GM12878 (cell line): ENCODE data around the gene MAN2A1.

Source experiments
- CREB1 ChIP-seq: IDR thresholded peaks from 2 replicates; pipeline ENCODE4 v1.6.1; 2012; ENCODE audit warnings: low read depth, mild to moderate bottlenecking, inconsistent platforms
- PAX5 ChIP-seq: IDR thresholded peaks from 2 replicates; pipeline ENCODE4 v1.6.1; 2011; ENCODE audit warnings: low read depth, low read length, borderline replicate concordance
- RFX5 ChIP-seq: IDR thresholded peaks from 2 replicates; pipeline ENCODE4 v1.6.1; 2011; ENCODE audit warnings: low read depth, low read length, improper control_type of control experiment
- ZNF274 ChIP-seq: IDR thresholded peaks from one replicate; pipeline ENCODE4 v1.8.0; 2011; ENCODE audit not compliant: insufficient read length, insufficient read depth
- TF ChIP-seq, protein P1 (sequence below), 3 experiments: IDR thresholded peaks in 2 of 3; conservative IDR thresholded peaks in 1 of 3; 2 replicates each; pipeline ENCODE4 v1.5.1; 2011; ENCODE audit warnings: low read depth in 3 of 3, low read length in 3 of 3, mild to moderate bottlenecking in 3 of 3, control low read depth in 2 of 3, moderate library complexity in 2 of 3, inconsistent platforms in 1 of 3, mixed read lengths in 1 of 3; ENCODE audit not compliant: control insufficient read depth in 2 of 3, insufficient read depth in 1 of 3; ENCODE audit errors: extremely low read depth in 1 of 3
- TF ChIP-seq, protein P2 (sequence below): fragments of 450-650 bp; IDR thresholded peaks from 2 replicates; pipeline ENCODE4 v1.6.1; 2017; ENCODE audit warnings: antibody characterized with exemption, mild to moderate bottlenecking, moderate library complexity

DNA sequence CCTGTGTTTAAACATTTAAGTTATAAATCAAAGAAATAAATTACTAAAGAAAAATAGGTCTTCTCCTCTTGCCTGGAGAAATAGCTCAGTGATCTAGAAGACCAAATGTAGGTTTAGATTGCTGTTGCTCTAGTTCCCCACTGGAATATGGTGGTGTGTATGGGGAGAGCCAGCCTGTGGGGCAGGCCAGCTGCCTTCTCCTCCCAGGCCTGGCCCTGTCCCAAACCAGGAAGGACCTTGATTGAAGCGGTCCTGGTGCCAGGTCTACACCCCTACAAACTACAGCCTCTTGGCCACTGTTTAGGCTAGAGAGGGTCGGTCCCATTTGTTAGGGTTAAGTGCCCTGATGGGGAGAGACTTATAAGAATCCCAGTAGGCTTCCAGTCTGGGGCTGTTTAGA is 35.4 kb downstream of the MAN2A1 start:
- no peak for TF ChIP-seq ZNF274
- TF ChIP-seq, protein P1, sequence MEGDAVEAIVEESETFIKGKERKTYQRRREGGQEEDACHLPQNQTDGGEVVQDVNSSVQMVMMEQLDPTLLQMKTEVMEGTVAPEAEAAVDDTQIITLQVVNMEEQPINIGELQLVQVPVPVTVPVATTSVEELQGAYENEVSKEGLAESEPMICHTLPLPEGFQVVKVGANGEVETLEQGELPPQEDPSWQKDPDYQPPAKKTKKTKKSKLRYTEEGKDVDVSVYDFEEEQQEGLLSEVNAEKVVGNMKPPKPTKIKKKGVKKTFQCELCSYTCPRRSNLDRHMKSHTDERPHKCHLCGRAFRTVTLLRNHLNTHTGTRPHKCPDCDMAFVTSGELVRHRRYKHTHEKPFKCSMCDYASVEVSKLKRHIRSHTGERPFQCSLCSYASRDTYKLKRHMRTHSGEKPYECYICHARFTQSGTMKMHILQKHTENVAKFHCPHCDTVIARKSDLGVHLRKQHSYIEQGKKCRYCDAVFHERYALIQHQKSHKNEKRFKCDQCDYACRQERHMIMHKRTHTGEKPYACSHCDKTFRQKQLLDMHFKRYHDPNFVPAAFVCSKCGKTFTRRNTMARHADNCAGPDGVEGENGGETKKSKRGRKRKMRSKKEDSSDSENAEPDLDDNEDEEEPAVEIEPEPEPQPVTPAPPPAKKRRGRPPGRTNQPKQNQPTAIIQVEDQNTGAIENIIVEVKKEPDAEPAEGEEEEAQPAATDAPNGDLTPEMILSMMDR (IDR thresholded peaks at IDR 0.05 in 2 of 3, conservative IDR thresholded peaks at IDR 0.05 in 1 of 3; ENCODE audit: control insufficient read depth in 2 of 3, extremely low read depth in 1 of 3, insufficient read depth in 1 of 3, low read depth in 3 of 3, low read length in 3 of 3), result no peak
- no peak for TF ChIP-seq CREB1
- no peak for TF ChIP-seq PAX5
- no peak for TF ChIP-seq RFX5
- TF ChIP-seq, protein P2, sequence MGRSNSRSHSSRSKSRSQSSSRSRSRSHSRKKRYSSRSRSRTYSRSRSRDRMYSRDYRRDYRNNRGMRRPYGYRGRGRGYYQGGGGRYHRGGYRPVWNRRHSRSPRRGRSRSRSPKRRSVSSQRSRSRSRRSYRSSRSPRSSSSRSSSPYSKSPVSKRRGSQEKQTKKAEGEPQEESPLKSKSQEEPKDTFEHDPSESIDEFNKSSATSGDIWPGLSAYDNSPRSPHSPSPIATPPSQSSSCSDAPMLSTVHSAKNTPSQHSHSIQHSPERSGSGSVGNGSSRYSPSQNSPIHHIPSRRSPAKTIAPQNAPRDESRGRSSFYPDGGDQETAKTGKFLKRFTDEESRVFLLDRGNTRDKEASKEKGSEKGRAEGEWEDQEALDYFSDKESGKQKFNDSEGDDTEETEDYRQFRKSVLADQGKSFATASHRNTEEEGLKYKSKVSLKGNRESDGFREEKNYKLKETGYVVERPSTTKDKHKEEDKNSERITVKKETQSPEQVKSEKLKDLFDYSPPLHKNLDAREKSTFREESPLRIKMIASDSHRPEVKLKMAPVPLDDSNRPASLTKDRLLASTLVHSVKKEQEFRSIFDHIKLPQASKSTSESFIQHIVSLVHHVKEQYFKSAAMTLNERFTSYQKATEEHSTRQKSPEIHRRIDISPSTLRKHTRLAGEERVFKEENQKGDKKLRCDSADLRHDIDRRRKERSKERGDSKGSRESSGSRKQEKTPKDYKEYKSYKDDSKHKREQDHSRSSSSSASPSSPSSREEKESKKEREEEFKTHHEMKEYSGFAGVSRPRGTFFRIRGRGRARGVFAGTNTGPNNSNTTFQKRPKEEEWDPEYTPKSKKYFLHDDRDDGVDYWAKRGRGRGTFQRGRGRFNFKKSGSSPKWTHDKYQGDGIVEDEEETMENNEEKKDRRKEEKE, result no peak
